CD4-positive, alpha-beta T cell (primary cell): ENCODE measurements around the gene TBC1D22A. TPM values are rescaled to one million over a fixed set of nuclear protein-coding genes. Genes with fewer than 3 reads are reported as not detected.

Experiments used
- ATAC-seq: fragments of 200-7000 bp; cut with Tn5 transposase; one replicate; pipeline ENCODE4 v1.10.0; 2022; ENCODE audit warnings: mild to moderate bottlenecking; ENCODE audit not compliant: poor library complexity
- CTCF ChIA-PET: fragments of 350-600 bp; sonication (Branson Sonifier 250); formaldehyde crosslinking; loops from one replicate; lab custom pipeline; 2021; ENCODE audit warnings: antibody characterized with exemption, inconsistent platforms; lab: Charles Lee
- POLR2A ChIA-PET: fragments of 350-600 bp; sonication (Branson Sonifier 250); formaldehyde crosslinking; loops from one replicate; lab custom pipeline; 2021; ENCODE audit warnings: antibody characterized with exemption, inconsistent platforms; lab: Charles Lee
- DNase-seq, 14 experiments: peaks; one replicate each; pipeline ENCODE4 v3.0.0-alpha.2; 2013 to 2020; ENCODE audit warnings: mixed read lengths in 2 of 14
- H3K27ac ChIP-seq, 2 donors: one replicate each; pipeline versions ENCODE4 v1.5.1 to v1.7.0; 2013; ENCODE audit warnings: low read length in 2 of 2, low read depth in 1 of 2, mild to moderate bottlenecking in 1 of 2
- H3K27me3 ChIP-seq, 2 experiments: 1 replicate in 1 of 2; 2 replicates in 1 of 2; pipeline versions ENCODE4 v1.6.1 to v1.7.0; 2013; ENCODE audit warnings: low read length in 2 of 2, control low read depth in 1 of 2, mild to moderate bottlenecking in 1 of 2, moderate library complexity in 1 of 2; ENCODE audit not compliant: insufficient read depth in 2 of 2, control insufficient read depth in 1 of 2
- H3K36me3 ChIP-seq: one replicate; pipeline ENCODE4 v1.6.1; 2013; ENCODE audit warnings: low read length, control low read depth; ENCODE audit not compliant: insufficient read depth
- H3K4me1 ChIP-seq: one replicate; pipeline ENCODE4 v1.6.1; 2013; ENCODE audit warnings: low read length, control low read depth; ENCODE audit not compliant: insufficient read depth
- H3K4me3 ChIP-seq: one replicate; pipeline ENCODE4 v1.5.1; 2013; ENCODE audit warnings: mild to moderate bottlenecking, low read length, moderate library complexity
- H3K9me3 ChIP-seq, 2 experiments: 1 replicate in 1 of 2; 2 replicates in 1 of 2; pipeline versions ENCODE4 v1.6.1 to v1.7.0; 2013; ENCODE audit warnings: low read length in 2 of 2, mild to moderate bottlenecking in 2 of 2, control low read depth in 1 of 2, moderate library complexity in 1 of 2; ENCODE audit not compliant: control insufficient read depth in 1 of 2, insufficient read depth in 1 of 2
- H3K27ac Mint-ChIP-seq: one replicate; pipeline ENCODE4 v1.8.0; 2020; ENCODE audit warnings: mixed read lengths
- H3K27me3 Mint-ChIP-seq: one replicate; pipeline ENCODE4 v1.8.0; 2021; ENCODE audit warnings: mixed read lengths
- H3K36me3 Mint-ChIP-seq: one replicate; pipeline ENCODE4 v1.8.0; 2021; ENCODE audit warnings: low read depth, mixed read lengths
- H3K4me1 Mint-ChIP-seq: one replicate; pipeline ENCODE4 v1.8.0; 2021; ENCODE audit warnings: low read depth, mixed read lengths
- H3K4me3 Mint-ChIP-seq: one replicate; pipeline ENCODE4 v1.8.0; 2020; ENCODE audit warnings: mild to moderate bottlenecking, mixed read lengths
- H3K9me3 Mint-ChIP-seq: one replicate; pipeline ENCODE4 v1.8.0; 2020; ENCODE audit warnings: mixed read lengths
- CTCF ChIP-seq: fragments of 200-600 bp; IDR thresholded peaks from one replicate; pipeline ENCODE4 v1.8.0; 2022; ENCODE audit warnings: antibody characterized with exemption, mild to moderate bottlenecking
- intact Hi-C, 2 experiments: fragments of 100-400 bp; cut with DNase I in 1 of 2; cut with micrococcal nuclease in 1 of 2; formaldehyde crosslinking; loops; one replicate each; pipeline versions ENCODE4 v1.15.1 to v1.9.0; 2023 to 2025; cut with DNase I, micrococcal nuclease
- total RNA-seq, 174 experiments: library from RNA in 2 of 174; stranded (reverse) in 2 of 174; gene quantifications; one replicate each; pipeline ENCODE4 v1.2.3 and lab custom pipeline; 2021 to 2026

TBC1D22A gene
- total RNA-seq, 2 experiments from 2014 or later = 27.1 to 31.7 TPM

GRCh38 chr22:46894851-46895640 is 132.6 kb downstream of the TBC1D22A start:
- H3K4me1 Mint-ChIP-seq = peaks cover 10% of the 10 kb centered on the region
- ATAC-seq (no peak), DNase-seq (no peak)
- H3K36me3 Mint-ChIP-seq = peaks cover 72% of the 10 kb centered on the region
- no peak overlapping the region for H3K27ac ChIP-seq
- H3K27me3 ChIP-seq = no peaks in the 10 kb centered on the region
- H3K27ac Mint-ChIP-seq = no peak overlapping the region
- no peak overlapping the region for H3K4me3 ChIP-seq
- TF ChIP-seq CTCF = no peak
- H3K27me3 Mint-ChIP-seq = no peaks in the 10 kb centered on the region
- H3K9me3 Mint-ChIP-seq = no peaks in the 10 kb centered on the region
- H3K4me1 ChIP-seq = no peaks in the 10 kb centered on the region
- intact Hi-C loops = no loop called here
- H3K36me3 ChIP-seq = peaks cover 56% of the 10 kb centered on the region
- no peak overlapping the region for H3K4me3 Mint-ChIP-seq
- H3K9me3 ChIP-seq = no peaks in the 10 kb centered on the region
- ChIA-PET CTCF (no interaction called here), POLR2A (no interaction called here)

- no peaks in the 10 kb centered on the region for H3K27me3 ChIP-seq
- no peak for DNase-seq
- intact Hi-C loops = no loop called here
- H3K9me3 Mint-ChIP-seq = no peaks in the 10 kb centered on the region
- H3K27ac ChIP-seq = no peak overlapping the region
- no peak for ATAC-seq
- H3K9me3 ChIP-seq = no peaks in the 10 kb centered on the region
- H3K27ac Mint-ChIP-seq = no peak overlapping the region
- H3K27me3 Mint-ChIP-seq = no peaks in the 10 kb centered on the region
- peaks cover 15% of the 10 kb centered on the region for H3K4me1 Mint-ChIP-seq
- H3K4me3 Mint-ChIP-seq = no peak overlapping the region
- peaks cover 71% of the 10 kb centered on the region for H3K36me3 Mint-ChIP-seq
- H3K4me1 ChIP-seq = no peaks in the 10 kb centered on the region
- peaks cover 53% of the 10 kb centered on the region for H3K36me3 ChIP-seq
- POLR2A ChIA-PET = no interaction called here
- CTCF ChIA-PET = no interaction called here
- no peak overlapping the region for H3K4me3 ChIP-seq
- no peak for TF ChIP-seq CTCF
Measured at GRCh38 chr22:46895753-46896152, 133.3 kb downstream of the TBC1D22A start.

- TF ChIP-seq CTCF = no peak
- H3K27ac Mint-ChIP-seq = no peak overlapping the region
- Histone ChIP-seq H3K9me3 (no peaks in the 10 kb centered on the region), H3K4me3 (no peak overlapping the region), H3K27ac (no peak overlapping the region), H3K36me3 (peaks cover 49% of the 10 kb centered on the region), H3K27me3 (no peaks in the 10 kb centered on the region), H3K4me1 (no peaks in the 10 kb centered on the region)
- ChIA-PET CTCF (no interaction called here), POLR2A (no interaction called here)
- H3K4me3 Mint-ChIP-seq = no peak overlapping the region
- no peaks in the 10 kb centered on the region for H3K9me3 Mint-ChIP-seq
- peaks cover 71% of the 10 kb centered on the region for H3K36me3 Mint-ChIP-seq
- ATAC-seq (no peak), DNase-seq (no peak)
- no peaks in the 10 kb centered on the region for H3K27me3 Mint-ChIP-seq
- intact Hi-C loops = no loop called here
- peaks cover 15% of the 10 kb centered on the region for H3K4me1 Mint-ChIP-seq
Measured at GRCh38 chr22:46896166-46896565, 133.7 kb downstream of the TBC1D22A start.
